HEK293 (cell line): ENCODE measurements around the gene MED15.

Experiments used
- HOXD13 ChIP-seq: sonication (generic); formaldehyde crosslinking; IDR thresholded peaks from 2 replicates; pipeline ENCODE4 v1.8.0; 2022; ENCODE audit warnings: missing genetic modification reagents, borderline replicate concordance
- KLF1 ChIP-seq: fragments of 450-650 bp; formaldehyde crosslinking; IDR thresholded peaks from 2 replicates; pipeline ENCODE4 v1.5.1; 2016; ENCODE audit warnings: missing biosample characterization, missing genetic modification characterization
- KLF16 ChIP-seq: fragments of 450-650 bp; formaldehyde crosslinking; IDR thresholded peaks from 2 replicates; pipeline ENCODE4 v1.5.1; 2017; ENCODE audit warnings: missing biosample characterization, missing genetic modification characterization
- KLF7 ChIP-seq: fragments of 450-650 bp; formaldehyde crosslinking; IDR thresholded peaks from 2 replicates; pipeline ENCODE4 v1.5.1; 2016; ENCODE audit warnings: missing biosample characterization, missing genetic modification characterization, borderline replicate concordance
- OVOL3 ChIP-seq: fragments of 450-650 bp; formaldehyde crosslinking; IDR thresholded peaks from 2 replicates; pipeline ENCODE4 v1.5.1; 2016; ENCODE audit warnings: missing biosample characterization, missing genetic modification characterization
- PRDM4 ChIP-seq: fragments of 450-650 bp; formaldehyde crosslinking; IDR thresholded peaks from 2 replicates; pipeline ENCODE4 v1.5.1; 2017; ENCODE audit warnings: missing biosample characterization, missing genetic modification characterization
- REPIN1 ChIP-seq: fragments of 450-650 bp; formaldehyde crosslinking; IDR thresholded peaks from 2 replicates; pipeline ENCODE4 v1.5.1; 2017; ENCODE audit warnings: missing biosample characterization, missing genetic modification characterization, low read depth
- ZBTB11 ChIP-seq: fragments of 450-650 bp; formaldehyde crosslinking; conservative IDR thresholded peaks from 2 replicates; pipeline ENCODE4 v1.5.1; 2016; ENCODE audit warnings: low read depth, missing biosample characterization, missing genetic modification characterization
- ZNF169 ChIP-seq: fragments of 450-650 bp; formaldehyde crosslinking; IDR thresholded peaks from 2 replicates; pipeline ENCODE4 v1.5.1; 2016; ENCODE audit warnings: missing biosample characterization, missing genetic modification characterization
- ZNF18 ChIP-seq: fragments of 450-650 bp; formaldehyde crosslinking; IDR thresholded peaks from 2 replicates; pipeline ENCODE4 v1.5.1; 2016; ENCODE audit warnings: missing biosample characterization, missing genetic modification characterization
- ZNF211 ChIP-seq: fragments of 450-650 bp; formaldehyde crosslinking; IDR thresholded peaks from 2 replicates; pipeline ENCODE4 v1.5.1; 2016; ENCODE audit warnings: low read depth, missing biosample characterization, missing genetic modification characterization
- ZNF266 ChIP-seq: fragments of 450-650 bp; formaldehyde crosslinking; IDR thresholded peaks from 2 replicates; pipeline ENCODE4 v1.5.1; 2016; ENCODE audit warnings: missing biosample characterization, missing genetic modification characterization, low read depth
- ZNF362 ChIP-seq: fragments of 450-650 bp; formaldehyde crosslinking; IDR thresholded peaks from 2 replicates; pipeline ENCODE4 v1.5.1; 2016; ENCODE audit warnings: missing biosample characterization, missing genetic modification characterization
- ZNF366 ChIP-seq: fragments of 450-650 bp; formaldehyde crosslinking; conservative IDR thresholded peaks from 2 replicates; pipeline ENCODE4 v1.5.1; 2016; ENCODE audit warnings: missing biosample characterization, missing genetic modification characterization
- ZNF37A ChIP-seq: fragments of 450-650 bp; IDR thresholded peaks from 2 replicates; pipeline ENCODE4 v1.5.1; 2018; ENCODE audit warnings: missing biosample characterization, missing genetic modification characterization
- ZNF398 ChIP-seq: fragments of 450-650 bp; formaldehyde crosslinking; IDR thresholded peaks from 2 replicates; pipeline ENCODE4 v1.5.1; 2017; ENCODE audit warnings: missing biosample characterization, missing genetic modification characterization
- ZNF513 ChIP-seq: fragments of 450-650 bp; IDR thresholded peaks from 2 replicates; pipeline ENCODE4 v1.5.1; 2018; ENCODE audit warnings: missing biosample characterization, missing genetic modification characterization
- ZNF560 ChIP-seq: fragments of 450-650 bp; formaldehyde crosslinking; IDR thresholded peaks from 2 replicates; pipeline ENCODE4 v1.5.1; 2017; ENCODE audit warnings: missing biosample characterization, missing genetic modification characterization, borderline replicate concordance
- ZNF626 ChIP-seq: fragments of 450-650 bp; sonication (Bioruptor Pico); formaldehyde crosslinking; IDR thresholded peaks from 2 replicates; pipeline ENCODE4 v1.5.1; 2018; ENCODE audit warnings: missing biosample characterization, missing genetic modification characterization, inconsistent platforms
- ZNF660 ChIP-seq: fragments of 450-650 bp; IDR thresholded peaks from 2 replicates; pipeline ENCODE4 v1.5.1; 2018; ENCODE audit warnings: missing biosample characterization, mild to moderate bottlenecking, missing genetic modification characterization
- ZNF837 ChIP-seq: fragments of 450-650 bp; formaldehyde crosslinking; IDR thresholded peaks from 2 replicates; pipeline ENCODE4 v1.5.1; 2016; ENCODE audit warnings: missing biosample characterization, missing genetic modification characterization
- ZSCAN18 ChIP-seq: fragments of 450-650 bp; formaldehyde crosslinking; IDR thresholded peaks from 2 replicates; pipeline ENCODE4 v1.5.1; 2016; ENCODE audit warnings: missing biosample characterization, missing genetic modification characterization
- ZSCAN4 ChIP-seq: fragments of 450-650 bp; formaldehyde crosslinking; IDR thresholded peaks from 2 replicates; pipeline ENCODE4 v1.5.1; 2017; ENCODE audit warnings: missing biosample characterization, missing genetic modification characterization

The MED15 gene

GRCh38 chr22:20495861-20496681, 11.3 kb upstream of the MED15 start (continued):
- TF ChIP-seq ZNF18 (tag by site-specific recombination) (peak; percentile 58; the same call in 1 of the 2 replicates), REPIN1 (tag by site-specific recombination) (peak; percentile 94), ZSCAN18 (tag by site-specific recombination) (peak; percentile 97), KLF16 (peak; percentile 98), ZNF211 (tag by site-specific recombination) (no peak; the same call in 1 of the 2 replicates), ZNF362 (tag by site-specific recombination) (no peak), ZNF366 (peak; percentile 100), KLF7 (tag by site-specific recombination) (peak; percentile 93), ZNF169 (tag by site-specific recombination) (0 out of 2 replicates have a peak, but pooled peaks have one; percentile 89), ZBTB11 (peak; percentile 49), ZNF266 (tag by site-specific recombination) (peak; percentile 61; the same call in 1 of the 2 replicates), PRDM4 (no peak; the same call in none of the 2 replicates), ZNF398 (tag by site-specific recombination) (peak; percentile 100), ZNF837 (tag by site-specific recombination) (0 out of 2 replicates have a peak, but pooled peaks have one; percentile 47), OVOL3 (tag by site-specific recombination) (0 out of 2 replicates have a peak, but pooled peaks have one; percentile 55), ZNF37A (tag by site-specific recombination) (no peak), ZNF560 (tag by site-specific recombination) (no peak), ZNF660 (tag by site-specific recombination) (no peak; the same call in 1 of the 2 replicates), ZNF626 (no peak), HOXD13 (no peak), KLF1 (peak; percentile 8), ZSCAN4 (tag by site-specific recombination) (peak; percentile 78), ZNF513 (tag by site-specific recombination) (no peak)
